ENCODE measurements around the gene TUBA1C.
"Not testable (repeated sequence)": the region's sequence is repeated elsewhere in the genome, so short reads cannot be mapped to it uniquely, and the experiment has no call there.

GRCh38 chr12:49320411-49321103 is 55.7 kb downstream of the TUBA1C start:
- TF ChIP-seq, protein P1, sequence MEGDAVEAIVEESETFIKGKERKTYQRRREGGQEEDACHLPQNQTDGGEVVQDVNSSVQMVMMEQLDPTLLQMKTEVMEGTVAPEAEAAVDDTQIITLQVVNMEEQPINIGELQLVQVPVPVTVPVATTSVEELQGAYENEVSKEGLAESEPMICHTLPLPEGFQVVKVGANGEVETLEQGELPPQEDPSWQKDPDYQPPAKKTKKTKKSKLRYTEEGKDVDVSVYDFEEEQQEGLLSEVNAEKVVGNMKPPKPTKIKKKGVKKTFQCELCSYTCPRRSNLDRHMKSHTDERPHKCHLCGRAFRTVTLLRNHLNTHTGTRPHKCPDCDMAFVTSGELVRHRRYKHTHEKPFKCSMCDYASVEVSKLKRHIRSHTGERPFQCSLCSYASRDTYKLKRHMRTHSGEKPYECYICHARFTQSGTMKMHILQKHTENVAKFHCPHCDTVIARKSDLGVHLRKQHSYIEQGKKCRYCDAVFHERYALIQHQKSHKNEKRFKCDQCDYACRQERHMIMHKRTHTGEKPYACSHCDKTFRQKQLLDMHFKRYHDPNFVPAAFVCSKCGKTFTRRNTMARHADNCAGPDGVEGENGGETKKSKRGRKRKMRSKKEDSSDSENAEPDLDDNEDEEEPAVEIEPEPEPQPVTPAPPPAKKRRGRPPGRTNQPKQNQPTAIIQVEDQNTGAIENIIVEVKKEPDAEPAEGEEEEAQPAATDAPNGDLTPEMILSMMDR (IDR thresholded peaks at IDR 0.05; ENCODE audit: low read depth, low read length, poor library complexity, severe bottlenecking) = not testable (repeated sequence)
- TF ChIP-seq EZH2phosphoT487 (IDR thresholded peaks at IDR 0.05; ENCODE audit: borderline replicate concordance, low read length) = not testable (repeated sequence)
